ENCODE results near the gene FGD3. TPM values are rescaled to one million over a fixed set of nuclear protein-coding genes. Genes with fewer than 3 reads are reported as not detected.
A peak's percentile ranks its signal among the peaks of the same experiment; 100 is the strongest.

FGD3 gene
- total RNA-seq, 1 donor from 2014 or later: 1.8 TPM

- Histone ChIP-seq H3K9me3 (replicated peaks) (peaks cover 5% of the 10 kb centered on the region), H3K27ac (replicated peaks) (no peak overlapping the region), H3K4me3 (no peak overlapping the region), H3K36me3 (no peaks in the 10 kb centered on the region), H3K27me3 (ENCODE audit: low read depth) (no peaks in the 10 kb centered on the region), H3K4me1 (peaks cover 17% of the 10 kb centered on the region)
- TF ChIP-seq, protein P1, sequence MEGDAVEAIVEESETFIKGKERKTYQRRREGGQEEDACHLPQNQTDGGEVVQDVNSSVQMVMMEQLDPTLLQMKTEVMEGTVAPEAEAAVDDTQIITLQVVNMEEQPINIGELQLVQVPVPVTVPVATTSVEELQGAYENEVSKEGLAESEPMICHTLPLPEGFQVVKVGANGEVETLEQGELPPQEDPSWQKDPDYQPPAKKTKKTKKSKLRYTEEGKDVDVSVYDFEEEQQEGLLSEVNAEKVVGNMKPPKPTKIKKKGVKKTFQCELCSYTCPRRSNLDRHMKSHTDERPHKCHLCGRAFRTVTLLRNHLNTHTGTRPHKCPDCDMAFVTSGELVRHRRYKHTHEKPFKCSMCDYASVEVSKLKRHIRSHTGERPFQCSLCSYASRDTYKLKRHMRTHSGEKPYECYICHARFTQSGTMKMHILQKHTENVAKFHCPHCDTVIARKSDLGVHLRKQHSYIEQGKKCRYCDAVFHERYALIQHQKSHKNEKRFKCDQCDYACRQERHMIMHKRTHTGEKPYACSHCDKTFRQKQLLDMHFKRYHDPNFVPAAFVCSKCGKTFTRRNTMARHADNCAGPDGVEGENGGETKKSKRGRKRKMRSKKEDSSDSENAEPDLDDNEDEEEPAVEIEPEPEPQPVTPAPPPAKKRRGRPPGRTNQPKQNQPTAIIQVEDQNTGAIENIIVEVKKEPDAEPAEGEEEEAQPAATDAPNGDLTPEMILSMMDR (IDR thresholded peaks at IDR 0.05; ENCODE audit: borderline replicate concordance): no peak
- DNase-seq: no peak
- intact Hi-C loops (cut with micrococcal nuclease): no loop called here
Measured at GRCh38 chr9:93048566-93049448, 101.5 kb downstream of the FGD3 start.

DNA sequence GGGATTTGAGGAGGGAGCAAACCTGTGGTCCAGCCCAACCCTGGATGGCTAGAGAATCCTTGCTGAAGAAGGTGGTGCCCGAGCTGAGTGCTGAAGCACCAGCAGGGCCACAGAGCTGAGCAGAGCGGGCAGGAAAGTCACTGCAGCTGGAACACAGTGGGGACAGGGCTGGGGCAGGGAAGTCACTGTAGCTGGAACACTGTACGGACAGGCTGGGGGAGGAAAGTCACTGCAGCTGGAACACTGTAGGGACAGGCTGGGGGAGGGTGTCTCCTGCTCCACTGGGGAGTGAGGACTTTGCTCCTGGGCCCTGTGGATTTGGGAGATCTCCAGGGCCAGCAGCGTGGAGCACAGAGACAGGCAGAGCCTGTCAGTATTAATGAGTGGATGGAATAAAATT lies 102.2 kb downstream of the FGD3 start:
- no peak overlapping the region for H3K27ac ChIP-seq (replicated peaks)
- H3K4me1 ChIP-seq: peaks cover 17% of the 10 kb centered on the region
- H3K9me3 ChIP-seq (replicated peaks): peaks cover 5% of the 10 kb centered on the region
- intact Hi-C loops (cut with micrococcal nuclease): no loop called here
- no peak for DNase-seq
- H3K4me3 ChIP-seq: no peak overlapping the region
- H3K36me3 ChIP-seq: no peaks in the 10 kb centered on the region
- H3K27me3 ChIP-seq (ENCODE audit: low read depth): no peaks in the 10 kb centered on the region
- TF ChIP-seq, protein P1 (IDR thresholded peaks at IDR 0.05; ENCODE audit: borderline replicate concordance): no peak

DNA sequence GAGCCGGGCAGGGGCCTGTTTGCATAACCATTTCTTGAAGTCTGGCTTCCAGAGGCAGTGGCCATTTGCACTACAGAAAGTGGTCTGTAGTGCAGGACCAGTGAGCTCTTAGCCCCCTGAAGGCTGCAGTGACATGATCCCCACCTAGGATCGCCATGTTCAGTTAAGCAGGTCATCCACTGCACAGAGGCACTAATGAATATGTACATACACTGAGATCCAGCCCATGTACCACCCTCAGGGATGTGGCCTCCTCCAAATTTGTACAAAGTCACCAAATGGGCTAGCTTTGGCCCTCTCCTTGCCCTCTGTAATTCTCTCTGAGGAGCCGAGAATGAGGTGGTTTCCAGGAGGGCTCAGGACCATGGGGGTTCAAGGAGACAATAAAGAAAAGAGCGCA lies 102.9 kb downstream of the FGD3 start:
- H3K4me3 ChIP-seq: no peak overlapping the region
- TF ChIP-seq, protein P1 (IDR thresholded peaks at IDR 0.05; ENCODE audit: borderline replicate concordance): no peak
- no peaks in the 10 kb centered on the region for H3K36me3 ChIP-seq
- H3K9me3 ChIP-seq (replicated peaks): peaks cover 5% of the 10 kb centered on the region
- H3K27ac ChIP-seq (replicated peaks): no peak overlapping the region
- intact Hi-C loops (cut with micrococcal nuclease): no loop called here
- no peaks in the 10 kb centered on the region for H3K27me3 ChIP-seq (ENCODE audit: low read depth)
- peaks cover 17% of the 10 kb centered on the region for H3K4me1 ChIP-seq
- no peak for DNase-seq

GRCh38 chr9:93051680-93052089 lies 104.4 kb downstream of the FGD3 start:
- H3K36me3 ChIP-seq: no peaks in the 10 kb centered on the region
- H3K27ac ChIP-seq (replicated peaks): peak overlapping the region; percentile 36
- intact Hi-C loops (cut with micrococcal nuclease): no loop called here
- TF ChIP-seq, protein P1 (IDR thresholded peaks at IDR 0.05; ENCODE audit: borderline replicate concordance): no peak
- peak; percentile 34 for DNase-seq
- no peaks in the 10 kb centered on the region for H3K9me3 ChIP-seq (replicated peaks)
- H3K4me3 ChIP-seq: no peak overlapping the region
- peaks cover 17% of the 10 kb centered on the region for H3K4me1 ChIP-seq
- H3K27me3 ChIP-seq (ENCODE audit: low read depth): no peaks in the 10 kb centered on the region

DNA sequence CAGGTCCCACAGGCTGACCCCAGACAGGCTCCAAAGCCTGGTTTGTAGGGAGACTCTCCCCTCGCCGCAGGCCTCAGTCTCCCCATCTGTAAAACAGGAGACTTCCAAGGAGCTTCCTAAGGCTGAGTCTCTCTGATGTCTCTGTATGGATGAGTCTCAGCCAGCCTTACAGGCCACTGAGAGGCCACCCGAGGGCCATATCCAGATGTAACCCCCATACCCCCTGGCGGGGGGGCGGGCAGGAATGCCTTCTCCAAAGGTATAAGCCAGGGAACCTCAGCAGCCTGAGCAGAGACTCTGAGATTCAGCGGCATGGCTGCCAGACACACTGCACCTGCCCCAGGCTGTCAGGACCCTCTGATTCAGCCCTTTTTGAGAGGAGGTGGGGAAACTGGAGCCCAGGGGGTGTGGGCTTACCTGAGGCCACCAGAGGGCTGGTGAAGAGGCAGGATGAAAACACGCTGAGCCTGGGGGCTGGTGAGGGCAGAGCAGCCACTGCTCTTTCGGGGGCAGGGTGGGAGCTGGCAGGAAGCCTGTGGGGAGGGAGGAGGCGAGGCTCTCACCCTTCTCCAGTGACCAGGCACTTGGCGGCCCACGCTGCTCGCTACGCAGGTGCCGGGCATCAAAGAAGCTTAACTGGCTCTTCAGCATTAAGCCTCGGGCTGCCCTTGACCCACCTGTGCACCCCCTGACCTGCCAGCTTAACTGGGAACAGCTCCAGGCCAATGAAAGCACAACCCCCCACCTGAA lies 105.6 kb downstream of the FGD3 start:
- Histone ChIP-seq H3K36me3 (no peaks in the 10 kb centered on the region), H3K9me3 (replicated peaks) (no peaks in the 10 kb centered on the region), H3K4me1 (peaks cover 17% of the 10 kb centered on the region), H3K27ac (replicated peaks) (no peak overlapping the region), H3K4me3 (no peak overlapping the region), H3K27me3 (ENCODE audit: low read depth) (no peaks in the 10 kb centered on the region)
- DNase-seq: no peak
- TF ChIP-seq, protein P1 (IDR thresholded peaks at IDR 0.05; ENCODE audit: borderline replicate concordance): no peak
- intact Hi-C loops (cut with micrococcal nuclease): no loop called here

Data from left ventricle myocardium inferior (tissue), 1 donor.